ENCODE measurements around the gene PHACTR3.

DNA sequence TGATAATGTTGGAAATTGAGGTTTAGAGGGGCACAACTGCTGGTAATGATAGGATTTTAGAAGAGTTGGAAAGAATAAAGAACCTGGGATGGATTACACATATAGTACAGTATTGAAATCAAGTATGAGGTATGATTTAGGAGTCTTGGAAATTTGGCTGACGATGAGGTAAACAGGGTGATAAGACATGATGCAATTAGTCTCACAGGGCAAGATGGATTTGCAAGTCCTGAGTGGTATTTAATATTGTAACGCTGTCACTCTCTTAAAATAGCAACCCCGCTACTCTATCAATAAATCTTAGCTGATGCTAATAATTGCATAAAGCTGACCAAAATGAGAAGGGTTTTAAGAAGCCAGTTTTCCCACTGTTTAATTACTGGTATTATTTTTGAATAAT is 258.7 kb downstream of the PHACTR3 start:
- TF ChIP-seq, protein P1, sequence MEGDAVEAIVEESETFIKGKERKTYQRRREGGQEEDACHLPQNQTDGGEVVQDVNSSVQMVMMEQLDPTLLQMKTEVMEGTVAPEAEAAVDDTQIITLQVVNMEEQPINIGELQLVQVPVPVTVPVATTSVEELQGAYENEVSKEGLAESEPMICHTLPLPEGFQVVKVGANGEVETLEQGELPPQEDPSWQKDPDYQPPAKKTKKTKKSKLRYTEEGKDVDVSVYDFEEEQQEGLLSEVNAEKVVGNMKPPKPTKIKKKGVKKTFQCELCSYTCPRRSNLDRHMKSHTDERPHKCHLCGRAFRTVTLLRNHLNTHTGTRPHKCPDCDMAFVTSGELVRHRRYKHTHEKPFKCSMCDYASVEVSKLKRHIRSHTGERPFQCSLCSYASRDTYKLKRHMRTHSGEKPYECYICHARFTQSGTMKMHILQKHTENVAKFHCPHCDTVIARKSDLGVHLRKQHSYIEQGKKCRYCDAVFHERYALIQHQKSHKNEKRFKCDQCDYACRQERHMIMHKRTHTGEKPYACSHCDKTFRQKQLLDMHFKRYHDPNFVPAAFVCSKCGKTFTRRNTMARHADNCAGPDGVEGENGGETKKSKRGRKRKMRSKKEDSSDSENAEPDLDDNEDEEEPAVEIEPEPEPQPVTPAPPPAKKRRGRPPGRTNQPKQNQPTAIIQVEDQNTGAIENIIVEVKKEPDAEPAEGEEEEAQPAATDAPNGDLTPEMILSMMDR (IDR thresholded peaks at IDR 0.05; ENCODE audit: low read depth, low read length, missing input control), result no peak
- TF ChIP-seq, protein P2, sequence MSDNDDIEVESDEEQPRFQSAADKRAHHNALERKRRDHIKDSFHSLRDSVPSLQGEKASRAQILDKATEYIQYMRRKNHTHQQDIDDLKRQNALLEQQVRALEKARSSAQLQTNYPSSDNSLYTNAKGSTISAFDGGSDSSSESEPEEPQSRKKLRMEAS (IDR thresholded peaks at IDR 0.05), result no peak
- TF ChIP-seq TAF1 (conservative IDR thresholded peaks at IDR 0.05) (no peak), SP1 (IDR thresholded peaks at IDR 0.05) (no peak)

Measured in liver (tissue), 3 donors.